Mucosa of rectum (tissue), 2 donors: ENCODE measurements around the gene SLC45A1.

Source experiments
- H3K27ac ChIP-seq, 2 donors: one replicate each; pipeline ENCODE4 v1.7.0; 2013; ENCODE audit warnings: inconsistent platforms in 2 of 2, low read depth in 2 of 2, low read length in 2 of 2
- H3K27me3 ChIP-seq, 2 donors: one replicate each; pipeline ENCODE4 v1.7.0; 2013; ENCODE audit warnings: low read length in 2 of 2; ENCODE audit not compliant: control insufficient read depth in 2 of 2, insufficient read depth in 2 of 2
- H3K36me3 ChIP-seq, 2 donors: one replicate each; pipeline ENCODE4 v1.7.0; 2013; ENCODE audit warnings: low read length in 2 of 2; ENCODE audit not compliant: control insufficient read depth in 2 of 2, insufficient read depth in 2 of 2
- H3K4me1 ChIP-seq, 2 donors: one replicate each; pipeline ENCODE4 v1.7.0; 2013; ENCODE audit warnings: low read length in 2 of 2, mild to moderate bottlenecking in 1 of 2; ENCODE audit not compliant: control insufficient read depth in 2 of 2, insufficient read depth in 2 of 2
- H3K4me3 ChIP-seq, 2 donors: one replicate each; pipeline ENCODE4 v1.7.0; 2013; ENCODE audit warnings: low read length in 2 of 2
- H3K9ac ChIP-seq, 2 donors: one replicate each; pipeline ENCODE4 v1.7.0; 2013; ENCODE audit warnings: low read length in 2 of 2, low read depth in 1 of 2, mild to moderate bottlenecking in 1 of 2
- H3K9me3 ChIP-seq, 2 donors: one replicate each; pipeline ENCODE4 v1.7.0; 2013; ENCODE audit warnings: low read length in 2 of 2; ENCODE audit not compliant: control insufficient read depth in 2 of 2
- donor health status: healthy.
- donor health status: Normal muscosa, but diverticular disease.

The SLC45A1 gene

DNA sequence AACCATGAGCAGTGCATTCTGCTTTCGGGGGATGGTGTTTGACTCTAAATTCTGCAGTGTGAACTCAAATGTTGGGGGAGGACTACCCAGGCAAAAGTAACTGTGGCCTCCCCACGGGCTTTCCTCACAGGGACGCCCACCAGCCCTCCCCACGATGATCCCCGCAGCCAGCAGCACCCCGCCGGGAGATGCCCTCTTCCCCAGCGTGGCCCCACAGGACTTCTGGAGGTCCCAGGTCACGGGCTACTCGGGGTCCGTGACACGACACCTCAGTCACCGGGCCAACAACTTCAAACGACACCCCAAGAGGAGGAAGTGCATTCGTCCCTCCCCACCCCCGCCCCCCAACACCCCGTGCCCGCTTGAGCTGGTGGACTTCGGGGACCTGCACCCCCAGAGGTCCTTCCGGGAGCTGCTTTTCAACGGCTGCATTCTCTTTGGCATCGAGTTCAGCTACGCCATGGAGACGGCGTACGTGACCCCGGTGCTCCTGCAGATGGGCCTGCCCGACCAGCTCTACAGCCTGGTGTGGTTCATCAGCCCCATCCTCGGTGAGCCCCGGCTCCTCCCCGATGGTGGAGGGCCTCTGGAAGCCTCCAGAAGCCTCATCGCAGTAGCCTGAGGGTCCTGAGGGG, 6.4 kb downstream of the SLC45A1 start:
- H3K36me3 ChIP-seq: no peaks in the 10 kb centered on the region
- no peak overlapping the region for H3K9ac ChIP-seq
- no peaks in the 10 kb centered on the region for H3K27me3 ChIP-seq
- no peak overlapping the region for H3K27ac ChIP-seq
- H3K4me1 ChIP-seq: no peaks in the 10 kb centered on the region
- H3K9me3 ChIP-seq: no peaks in the 10 kb centered on the region
- H3K4me3 ChIP-seq: no peak overlapping the region

DNA sequence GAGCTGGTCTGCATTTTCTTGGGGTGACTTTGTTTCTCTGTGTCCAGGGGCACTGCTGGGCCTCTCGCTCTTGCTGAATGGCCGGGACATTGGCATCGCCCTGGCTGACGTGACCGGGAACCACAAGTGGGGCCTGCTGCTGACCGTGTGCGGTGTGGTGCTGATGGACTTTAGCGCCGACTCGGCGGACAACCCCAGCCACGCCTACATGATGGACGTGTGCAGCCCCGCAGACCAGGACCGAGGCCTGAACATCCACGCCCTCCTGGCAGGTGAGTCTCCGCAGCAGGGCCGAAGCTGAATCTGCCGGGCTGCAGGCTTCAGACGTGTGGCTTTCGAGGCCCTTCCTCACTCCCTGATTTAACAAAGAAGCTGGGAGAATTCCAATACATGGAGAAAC, 7.9 kb downstream of the SLC45A1 start:
- no peak overlapping the region for H3K9ac ChIP-seq
- no peaks in the 10 kb centered on the region for H3K27me3 ChIP-seq
- H3K36me3 ChIP-seq: no peaks in the 10 kb centered on the region
- H3K4me1 ChIP-seq: no peaks in the 10 kb centered on the region
- no peaks in the 10 kb centered on the region for H3K9me3 ChIP-seq
- no peak overlapping the region for H3K27ac ChIP-seq
- H3K4me3 ChIP-seq: no peak overlapping the region

DNA sequence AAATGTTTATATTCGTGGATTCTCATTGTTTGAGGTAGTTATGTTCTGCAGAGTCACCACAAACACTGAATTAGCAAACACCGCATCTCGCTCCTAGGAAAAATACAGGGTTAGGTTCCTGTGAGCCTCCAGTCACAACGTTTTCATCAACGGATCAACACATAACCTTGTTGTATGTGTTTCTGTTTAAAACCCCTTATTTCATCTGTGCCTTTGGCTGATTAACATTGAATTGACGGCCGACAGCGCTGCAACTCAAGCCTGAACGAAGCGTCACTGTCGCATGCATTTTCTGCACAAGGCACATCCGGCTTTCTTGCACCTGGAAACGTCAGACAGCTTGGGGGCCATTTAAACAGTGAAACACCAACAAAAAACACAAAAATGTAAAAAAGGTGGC, 8.4 kb downstream of the SLC45A1 start:
- Histone ChIP-seq H3K4me1 (no peaks in the 10 kb centered on the region), H3K9ac (no peak overlapping the region), H3K27ac (no peak overlapping the region), H3K4me3 (no peak overlapping the region), H3K27me3 (no peaks in the 10 kb centered on the region), H3K36me3 (no peaks in the 10 kb centered on the region), H3K9me3 (no peaks in the 10 kb centered on the region)

DNA sequence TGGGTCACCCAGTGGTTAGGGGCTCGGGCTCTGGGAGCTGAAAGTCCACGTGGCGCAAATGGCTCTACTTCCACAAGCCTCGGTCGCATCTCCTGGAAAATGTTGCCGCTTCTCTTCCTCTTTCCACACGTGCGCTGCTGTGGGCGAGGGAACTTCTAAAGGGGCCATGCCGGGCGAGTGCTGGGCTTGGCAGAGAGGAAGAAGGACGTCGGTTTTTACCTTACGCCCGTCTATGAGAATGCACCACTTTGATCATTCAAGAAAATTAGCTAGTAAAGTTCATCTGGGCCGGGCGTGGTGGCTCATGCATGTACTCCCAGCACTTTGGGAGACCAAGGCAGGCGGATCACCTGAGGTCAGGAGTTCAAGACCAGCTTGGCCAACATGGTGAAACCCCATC, 10.4 kb downstream of the SLC45A1 start:
- no peaks in the 10 kb centered on the region for H3K9me3 ChIP-seq
- H3K36me3 ChIP-seq: no peaks in the 10 kb centered on the region
- no peaks in the 10 kb centered on the region for H3K4me1 ChIP-seq
- no peak overlapping the region for H3K9ac ChIP-seq
- H3K4me3 ChIP-seq: no peak overlapping the region
- no peaks in the 10 kb centered on the region for H3K27me3 ChIP-seq
- no peak overlapping the region for H3K27ac ChIP-seq

- H3K27me3 ChIP-seq: no peaks in the 10 kb centered on the region
- no peaks in the 10 kb centered on the region for H3K9me3 ChIP-seq
- H3K9ac ChIP-seq: no peak overlapping the region
- no peak overlapping the region for H3K4me3 ChIP-seq
- no peaks in the 10 kb centered on the region for H3K4me1 ChIP-seq
- no peaks in the 10 kb centered on the region for H3K36me3 ChIP-seq
- H3K27ac ChIP-seq: no peak overlapping the region
These were observed 11.5 kb downstream of the SLC45A1 start for GRCh38 chr1:8329439-8329838.

DNA sequence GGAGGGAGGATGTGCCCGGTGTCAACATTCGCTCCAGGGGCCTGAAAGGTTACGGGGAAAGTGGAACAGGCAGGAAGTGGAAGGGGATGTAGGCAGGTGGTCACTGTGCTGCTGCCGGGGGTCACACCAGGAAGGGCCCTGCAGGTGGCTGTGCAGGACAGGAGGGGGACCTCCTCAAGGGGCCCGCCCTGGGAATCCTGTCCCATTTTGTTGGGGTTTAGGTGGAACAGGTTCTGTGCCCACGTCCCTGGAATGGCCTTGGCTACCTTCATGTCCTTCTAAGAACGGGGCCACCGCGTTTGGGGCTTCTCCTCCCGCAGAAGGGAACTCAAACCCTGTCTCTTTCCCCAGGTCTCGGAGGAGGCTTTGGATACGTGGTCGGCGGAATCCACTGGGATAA, 11.9 kb downstream of the SLC45A1 start:
- Histone ChIP-seq H3K27ac (no peak overlapping the region), H3K4me3 (no peak overlapping the region), H3K36me3 (no peaks in the 10 kb centered on the region), H3K4me1 (no peaks in the 10 kb centered on the region), H3K9me3 (no peaks in the 10 kb centered on the region), H3K9ac (no peak overlapping the region), H3K27me3 (no peaks in the 10 kb centered on the region)

DNA sequence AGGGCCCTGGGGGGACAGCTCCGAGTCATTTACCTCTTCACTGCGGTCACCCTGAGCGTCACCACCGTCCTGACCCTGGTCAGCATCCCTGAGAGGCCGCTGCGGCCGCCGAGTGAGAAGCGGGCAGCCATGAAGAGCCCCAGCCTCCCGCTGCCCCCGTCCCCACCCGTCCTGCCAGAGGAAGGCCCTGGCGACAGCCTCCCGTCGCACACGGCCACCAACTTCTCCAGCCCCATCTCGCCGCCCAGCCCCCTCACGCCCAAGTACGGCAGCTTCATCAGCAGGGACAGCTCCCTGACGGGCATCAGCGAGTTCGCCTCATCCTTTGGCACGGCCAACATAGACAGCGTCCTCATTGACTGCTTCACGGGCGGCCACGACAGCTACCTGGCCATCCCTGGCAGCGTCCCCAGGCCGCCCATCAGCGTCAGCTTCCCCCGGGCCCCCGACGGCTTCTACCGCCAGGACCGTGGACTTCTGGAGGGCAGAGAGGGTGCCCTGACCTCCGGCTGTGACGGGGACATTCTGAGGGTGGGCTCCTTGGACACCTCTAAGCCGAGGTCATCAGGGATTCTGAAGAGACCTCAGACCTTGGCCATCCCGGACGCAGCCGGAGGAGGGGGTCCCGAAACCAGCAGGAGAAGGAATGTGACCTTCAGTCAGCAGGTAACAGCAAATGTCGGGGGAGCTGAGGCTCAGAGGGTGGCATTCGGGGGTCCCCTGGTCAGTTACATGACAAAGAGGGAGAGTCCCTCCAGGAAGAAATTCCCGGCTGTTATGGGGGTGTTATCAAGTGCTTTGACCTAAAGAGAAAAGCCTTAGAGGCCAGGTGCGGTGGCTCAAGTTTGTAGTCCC, 12.6 kb downstream of the SLC45A1 start:
- no peaks in the 10 kb centered on the region for H3K27me3 ChIP-seq
- no peaks in the 10 kb centered on the region for H3K4me1 ChIP-seq
- no peak overlapping the region for H3K4me3 ChIP-seq
- H3K36me3 ChIP-seq: no peaks in the 10 kb centered on the region
- no peak overlapping the region for H3K27ac ChIP-seq
- no peak overlapping the region for H3K9ac ChIP-seq
- H3K9me3 ChIP-seq: no peaks in the 10 kb centered on the region

DNA sequence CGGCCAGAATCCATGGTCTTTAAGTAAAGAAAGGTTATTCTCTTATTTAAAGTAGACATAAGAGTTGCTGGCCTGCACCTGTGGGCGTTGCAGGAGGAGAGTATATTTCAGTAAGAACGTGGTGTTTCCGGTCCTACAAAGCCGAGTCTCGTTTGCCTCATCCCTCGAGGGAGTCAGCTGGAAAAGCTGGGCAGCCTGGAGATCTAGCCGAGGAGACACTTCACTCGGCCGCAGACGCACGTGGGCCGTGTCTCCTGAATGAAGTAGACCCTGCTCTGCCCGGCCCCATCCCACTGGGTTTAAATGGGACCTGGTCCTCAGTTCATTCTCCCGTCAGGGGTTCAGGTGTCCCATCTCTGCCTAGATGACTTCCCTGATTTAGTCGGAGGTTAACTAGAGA, 14.9 kb downstream of the SLC45A1 start:
- Histone ChIP-seq H3K9me3 (no peaks in the 10 kb centered on the region), H3K9ac (no peak overlapping the region), H3K27ac (no peak overlapping the region), H3K4me1 (no peaks in the 10 kb centered on the region), H3K4me3 (no peak overlapping the region), H3K27me3 (no peaks in the 10 kb centered on the region), H3K36me3 (no peaks in the 10 kb centered on the region)

DNA sequence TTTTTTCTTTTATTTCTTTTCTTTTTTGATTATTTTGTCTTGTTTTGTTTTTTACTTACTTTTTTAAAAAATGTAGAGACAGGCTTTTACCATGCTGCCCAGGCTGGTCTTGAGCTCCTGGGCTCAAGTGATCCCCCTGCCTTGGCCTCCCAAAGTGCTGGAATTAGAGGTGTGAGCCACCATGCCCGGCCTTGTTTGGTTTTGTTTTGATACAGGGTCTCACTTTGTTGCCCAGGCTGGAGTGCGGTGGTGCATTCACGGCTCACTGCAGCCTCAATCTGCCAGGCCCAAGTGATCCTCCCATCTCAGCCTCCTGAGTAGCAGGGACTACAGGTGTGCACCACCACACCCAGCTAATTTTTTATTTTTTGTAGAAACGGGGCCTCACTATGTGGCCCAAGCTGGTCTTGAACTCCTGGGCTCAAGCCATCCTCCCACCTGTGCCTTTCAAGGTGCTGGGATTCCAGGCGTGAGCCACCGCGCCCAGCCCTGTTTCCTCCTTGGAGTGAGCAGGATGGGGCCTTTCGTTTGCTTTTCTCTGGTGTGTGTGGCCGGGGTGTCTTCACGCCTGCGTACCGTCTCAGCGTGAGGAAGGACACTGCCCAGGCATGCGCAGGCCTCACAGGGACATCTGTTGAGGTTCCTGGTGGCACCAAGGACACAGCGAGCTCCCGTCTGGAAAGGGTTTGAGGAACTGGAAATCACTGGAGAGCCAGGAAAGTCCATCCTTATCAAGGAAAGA, 15.5 kb downstream of the SLC45A1 start:
- Histone ChIP-seq H3K4me3 (no peak overlapping the region), H3K27me3 (no peaks in the 10 kb centered on the region), H3K4me1 (no peaks in the 10 kb centered on the region), H3K9me3 (no peaks in the 10 kb centered on the region), H3K9ac (no peak overlapping the region), H3K27ac (no peak overlapping the region), H3K36me3 (no peaks in the 10 kb centered on the region)
